Immature natural killer cell (primary cell): Measurements from ENCODE around the gene TNFSF18. TPM values are rescaled to one million over a fixed set of nuclear protein-coding genes. Genes with fewer than 3 reads are reported as not detected.

ENCODE experiments used
- DNase-seq, 3 donors: peaks; one replicate each; pipeline ENCODE4 v3.0.0; 2022; ENCODE audit warnings: mixed read lengths in 1 of 3
- H3K27ac Mint-ChIP-seq, 6 donors: one replicate each; pipeline ENCODE4 v1.8.0; 2020; ENCODE audit warnings: mixed read lengths in 6 of 6, mild to moderate bottlenecking in 5 of 6, inconsistent platforms in 4 of 6, moderate library complexity in 3 of 6
- H3K27me3 Mint-ChIP-seq, 3 donors: one replicate each; pipeline ENCODE4 v1.8.0; 2020 to 2021; ENCODE audit warnings: low read depth in 3 of 3, mild to moderate bottlenecking in 3 of 3, mixed read lengths in 3 of 3, moderate library complexity in 3 of 3, inconsistent platforms in 1 of 3
- H3K36me3 Mint-ChIP-seq, 3 donors: one replicate each; pipeline ENCODE4 v1.8.0; 2020; ENCODE audit warnings: mixed read lengths in 3 of 3, inconsistent platforms in 2 of 3, mild to moderate bottlenecking in 2 of 3
- H3K4me1 Mint-ChIP-seq, 2 donors: one replicate each; pipeline ENCODE4 v1.8.0; 2020; ENCODE audit warnings: inconsistent platforms in 2 of 2, mild to moderate bottlenecking in 2 of 2, mixed read lengths in 2 of 2, moderate library complexity in 1 of 2
- H3K4me3 Mint-ChIP-seq, 5 donors: one replicate each; pipeline ENCODE4 v1.8.0; 2020; ENCODE audit warnings: mild to moderate bottlenecking in 5 of 5, mixed read lengths in 5 of 5, inconsistent platforms in 3 of 5, moderate library complexity in 3 of 5
- H3K9me3 Mint-ChIP-seq, 6 donors: one replicate each; pipeline ENCODE4 v1.8.0; 2020; ENCODE audit warnings: mild to moderate bottlenecking in 6 of 6, mixed read lengths in 6 of 6, inconsistent platforms in 4 of 6, moderate library complexity in 3 of 6
- polyA plus RNA-seq, 3 donors: library from polyadenylated mRNA; unstranded; fragments of 300-500 nt; fragmentation: Illumina TruSeq; gene quantifications; one replicate each; pipeline ENCODE4 v1.2.3, GENCODE V29; 2021

TNFSF18 gene
- polyA plus RNA-seq, 3 donors from 2014 or later = not detected

GRCh38 chr1:173057984-173058383 is 7.2 kb upstream of the TNFSF18 start:
- Mint-ChIP-seq H3K4me1 (no peaks in the 10 kb centered on the region), H3K27ac (no peak overlapping the region), H3K36me3 (no peaks in the 10 kb centered on the region), H3K27me3 (peaks cover 0 to 2% (median 1%) of the 10 kb centered on the region in 3 donors), H3K9me3 (no peaks in the 10 kb centered on the region), H3K4me3 (no peak overlapping the region)
- DNase-seq = no peak

- Mint-ChIP-seq H3K4me1 (no peaks in the 10 kb centered on the region), H3K36me3 (no peaks in the 10 kb centered on the region), H3K4me3 (no peak overlapping the region), H3K9me3 (no peaks in the 10 kb centered on the region), H3K27ac (no peak overlapping the region), H3K27me3 (peaks cover 0 to 2% (median 1%) of the 10 kb centered on the region in 3 donors)
- no peak for DNase-seq
Observed at GRCh38 chr1:173056365-173056764, 5.6 kb upstream of the TNFSF18 start.

- no peaks in the 10 kb centered on the region for H3K36me3 Mint-ChIP-seq
- no peak for DNase-seq
- no peak overlapping the region for H3K4me3 Mint-ChIP-seq
- no peak overlapping the region for H3K27ac Mint-ChIP-seq
- no peaks in the 10 kb centered on the region for H3K4me1 Mint-ChIP-seq
- no peaks in the 10 kb centered on the region for H3K9me3 Mint-ChIP-seq
- peaks cover 0 to 1% (median 0%) of the 10 kb centered on the region in 3 donors for H3K27me3 Mint-ChIP-seq
Observed at GRCh38 chr1:173052681-173053196, 2.0 kb upstream of the TNFSF18 start.

- no peaks in the 10 kb centered on the region for H3K9me3 Mint-ChIP-seq
Observed at GRCh38 chr1:173049322-173049633, 1.5 kb downstream of the TNFSF18 start.

GRCh38 chr1:173048621-173049321 is 2.0 kb downstream of the TNFSF18 start:
- Mint-ChIP-seq H3K27ac (no peak overlapping the region), H3K9me3 (no peaks in the 10 kb centered on the region), H3K4me3 (no peak overlapping the region), H3K27me3 (no peaks in the 10 kb centered on the region), H3K4me1 (no peaks in the 10 kb centered on the region), H3K36me3 (no peaks in the 10 kb centered on the region)
- DNase-seq = no peak

More at GRCh38 chr1:173049322-173049633, 1.5 kb downstream of the TNFSF18 start:
- Mint-ChIP-seq H3K27me3 (no peaks in the 10 kb centered on the region), H3K4me3 (no peak overlapping the region), H3K36me3 (no peaks in the 10 kb centered on the region), H3K27ac (no peak overlapping the region), H3K4me1 (no peaks in the 10 kb centered on the region)
- DNase-seq = no peak

- H3K27ac Mint-ChIP-seq = no peak overlapping the region
- no peak for DNase-seq
- H3K9me3 Mint-ChIP-seq = no peaks in the 10 kb centered on the region
- no peaks in the 10 kb centered on the region for H3K36me3 Mint-ChIP-seq
- peaks cover 2 to 11% of the 10 kb centered on the region in 2 donors for H3K4me1 Mint-ChIP-seq
- H3K4me3 Mint-ChIP-seq = no peak overlapping the region
- H3K27me3 Mint-ChIP-seq = no peaks in the 10 kb centered on the region
Observed at GRCh38 chr1:173044656-173045055, 6.1 kb downstream of the TNFSF18 start.

GRCh38 chr1:173043253-173043652 is 7.5 kb downstream of the TNFSF18 start:
- peaks cover 4 to 11% of the 10 kb centered on the region in 2 donors for H3K4me1 Mint-ChIP-seq
- H3K4me3 Mint-ChIP-seq = no peak overlapping the region
- H3K9me3 Mint-ChIP-seq = no peaks in the 10 kb centered on the region
- H3K36me3 Mint-ChIP-seq = no peaks in the 10 kb centered on the region
- no peak for DNase-seq
- peaks cover 0 to 2% (median 0%) of the 10 kb centered on the region in 3 donors for H3K27me3 Mint-ChIP-seq
- no peak overlapping the region for H3K27ac Mint-ChIP-seq

GRCh38 chr1:173042806-173043205 is 7.9 kb downstream of the TNFSF18 start:
- no peaks in the 10 kb centered on the region for H3K36me3 Mint-ChIP-seq
- no peak for DNase-seq

GRCh38 chr1:173039626-173040025 is 11.1 kb downstream of the TNFSF18 start:
- Mint-ChIP-seq H3K27me3 (peaks cover 0 to 2% (median 2%) of the 10 kb centered on the region in 3 donors), H3K36me3 (no peaks in the 10 kb centered on the region), H3K27ac (no peak overlapping the region), H3K4me1 (peaks cover 4 to 11% of the 10 kb centered on the region in 2 donors), H3K4me3 (no peak overlapping the region), H3K9me3 (peaks cover 0 to 4% (median 0%) of the 10 kb centered on the region in 6 donors)
- DNase-seq = no peak

More at GRCh38 chr1:173042806-173043205, 7.9 kb downstream of the TNFSF18 start:
- H3K4me3 Mint-ChIP-seq = no peak overlapping the region
- peaks cover 0 to 2% (median 0%) of the 10 kb centered on the region in 6 donors for H3K9me3 Mint-ChIP-seq
- H3K4me1 Mint-ChIP-seq = peaks cover 4 to 11% of the 10 kb centered on the region in 2 donors
- peaks cover 0 to 2% (median 0%) of the 10 kb centered on the region in 3 donors for H3K27me3 Mint-ChIP-seq
- H3K27ac Mint-ChIP-seq = no peak overlapping the region

- H3K4me1 Mint-ChIP-seq = peaks cover 4 to 11% of the 10 kb centered on the region in 2 donors
- no peaks in the 10 kb centered on the region for H3K36me3 Mint-ChIP-seq
- no peak for DNase-seq
- peaks cover 0 to 2% (median 2%) of the 10 kb centered on the region in 3 donors for H3K27me3 Mint-ChIP-seq
- H3K27ac Mint-ChIP-seq = no peak overlapping the region
- peaks cover 0 to 4% (median 0%) of the 10 kb centered on the region in 6 donors for H3K9me3 Mint-ChIP-seq
- no peak overlapping the region for H3K4me3 Mint-ChIP-seq
Observed at GRCh38 chr1:173038875-173039554, 11.7 kb downstream of the TNFSF18 start.

- Mint-ChIP-seq H3K27me3 (peaks cover 0 to 3% (median 2%) of the 10 kb centered on the region in 3 donors), H3K27ac (no peak overlapping the region), H3K9me3 (peaks cover 0 to 3% (median 0%) of the 10 kb centered on the region in 6 donors), H3K36me3 (peaks cover 0 to 7% (median 7%) of the 10 kb centered on the region in 3 donors), H3K4me3 (no peak overlapping the region), H3K4me1 (no peaks in the 10 kb centered on the region)
- DNase-seq = no peak
Observed at GRCh38 chr1:173024543-173024942, 26.2 kb downstream of the TNFSF18 start.

- DNase-seq = no peak
- Mint-ChIP-seq H3K27me3 (peaks cover 0 to 3% (median 0%) of the 10 kb centered on the region in 3 donors), H3K9me3 (peaks cover 0 to 2% (median 0%) of the 10 kb centered on the region in 6 donors), H3K36me3 (peaks cover 0 to 4% (median 3%) of the 10 kb centered on the region in 3 donors), H3K4me1 (no peaks in the 10 kb centered on the region), H3K4me3 (no peak overlapping the region), H3K27ac (no peak overlapping the region)
Observed at GRCh38 chr1:173023343-173023742, 27.4 kb downstream of the TNFSF18 start.

- no peaks in the 10 kb centered on the region for H3K27me3 Mint-ChIP-seq
- no peak overlapping the region for H3K4me3 Mint-ChIP-seq
- peaks cover 0 to 3% of the 10 kb centered on the region in 2 donors for H3K4me1 Mint-ChIP-seq
Observed at GRCh38 chr1:173020138-173020750, 30.5 kb downstream of the TNFSF18 start.

GRCh38 chr1:173017792-173018191 is 32.9 kb downstream of the TNFSF18 start:
- DNase-seq = no peak
- no peaks in the 10 kb centered on the region for H3K9me3 Mint-ChIP-seq
- H3K27ac Mint-ChIP-seq = no peak overlapping the region
- no peak overlapping the region for H3K4me3 Mint-ChIP-seq
- peaks cover 0 to 3% (median 0%) of the 10 kb centered on the region in 3 donors for H3K27me3 Mint-ChIP-seq
- peaks cover 0 to 3% of the 10 kb centered on the region in 2 donors for H3K4me1 Mint-ChIP-seq
- no peaks in the 10 kb centered on the region for H3K36me3 Mint-ChIP-seq

More at GRCh38 chr1:173020138-173020750, 30.5 kb downstream of the TNFSF18 start:
- Mint-ChIP-seq H3K36me3 (peaks cover 0 to 4% (median 0%) of the 10 kb centered on the region in 3 donors), H3K27ac (no peak overlapping the region), H3K9me3 (no peaks in the 10 kb centered on the region)
- DNase-seq = no peak
